Measurements from ENCODE around the gene LTBP4. TPM values are rescaled to one million over a fixed set of nuclear protein-coding genes. Genes with fewer than 3 reads are reported as not detected.
A peak's percentile ranks its signal among the peaks of the same experiment; 100 is the strongest.
"Not testable (repeated sequence)": the region's sequence is repeated elsewhere in the genome, so short reads cannot be mapped to it uniquely, and the experiment has no call there.

LTBP4 gene
- total RNA-seq, 1 donor from 2014 or later, result 75.1 TPM

- ATAC-seq (ENCODE audit: low read depth) (no peak), DNase-seq (no peak)
- peaks cover 13% of the 10 kb centered on the region for H3K4me1 Mint-ChIP-seq
- no peak overlapping the region for H3K27ac Mint-ChIP-seq
- intact Hi-C loops (cut with micrococcal nuclease), result no loop called here
- POLR2A ChIA-PET, result no interaction called here
- TF ChIP-seq CTCF (IDR thresholded peaks at IDR 0.05), result no peak
- no peaks in the 10 kb centered on the region for H3K9me3 Mint-ChIP-seq
- H3K4me3 Mint-ChIP-seq, result no peak overlapping the region
- no peaks in the 10 kb centered on the region for H3K36me3 Mint-ChIP-seq (ENCODE audit: low read depth)
- CTCF ChIA-PET, result interaction anchor here (1.2 kb wide), 1 partner anchor 7 kb away, joined by 3 read pairs; no protein-coding TSS in a partner anchor
- peaks cover 9% of the 10 kb centered on the region for H3K27me3 Mint-ChIP-seq
These were observed 41.0 kb downstream of the LTBP4 start for GRCh38 chr19:40642051-40642706.

GRCh38 chr19:40642757-40643305 lies 41.7 kb downstream of the LTBP4 start:
- POLR2A ChIA-PET, result interaction anchor here (0.6 to 0.7 kb wide), 2 partner anchors 477 to 708 kb away, joined by 3 to 4 read pairs; no protein-coding TSS in a partner anchor
- H3K4me1 Mint-ChIP-seq, result peaks cover 13% of the 10 kb centered on the region

DNA sequence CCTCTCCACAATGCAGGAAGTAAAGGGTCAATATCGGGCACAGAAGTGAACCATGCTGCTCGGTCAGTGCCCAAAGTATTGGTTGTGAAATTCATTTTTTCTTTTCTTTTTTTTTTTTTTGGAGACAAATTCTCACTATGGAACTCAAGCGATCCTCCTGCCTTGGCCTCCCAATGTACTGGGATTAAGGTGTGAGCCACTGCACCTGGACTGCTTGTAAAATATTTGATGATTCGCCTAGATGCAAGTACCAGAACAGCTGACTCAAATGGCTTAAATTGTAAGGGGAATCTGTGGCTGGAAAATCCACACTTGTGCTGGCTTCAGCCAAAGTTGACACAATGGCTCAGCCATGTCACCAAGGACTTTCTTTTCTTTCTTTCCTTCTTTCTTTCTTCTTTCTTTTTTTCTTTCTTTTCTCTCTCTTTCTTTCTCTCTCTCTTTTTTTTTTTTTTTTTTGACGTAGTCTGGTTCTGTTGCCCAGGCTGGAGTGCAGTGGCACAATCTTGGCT lies 45.6 kb downstream of the LTBP4 start:
- Mint-ChIP-seq H3K9me3 (no peaks in the 10 kb centered on the region), H3K27ac (no peak overlapping the region), H3K4me1 (peaks cover 2% of the 10 kb centered on the region), H3K36me3 (ENCODE audit: low read depth) (no peaks in the 10 kb centered on the region), H3K4me3 (no peak overlapping the region), H3K27me3 (peaks cover 6% of the 10 kb centered on the region)
- intact Hi-C loops (cut with micrococcal nuclease), result no loop called here
- ATAC-seq (ENCODE audit: low read depth) (no peak), DNase-seq (no peak)
- ChIA-PET CTCF (interaction anchor here (1.7 kb wide), 1 partner anchor 12 kb away, joined by 11 read pairs; no protein-coding TSS in a partner anchor), POLR2A (interaction anchor here (0.6 kb wide), 1 partner anchor 245 kb away, joined by 3 read pairs; no protein-coding TSS in a partner anchor)
- no peak for TF ChIP-seq CTCF (IDR thresholded peaks at IDR 0.05)

More at GRCh38 chr19:40642757-40643305, 41.7 kb downstream of the LTBP4 start:
- TF ChIP-seq CTCF (IDR thresholded peaks at IDR 0.05), result no peak
- Mint-ChIP-seq H3K4me3 (no peak overlapping the region), H3K27me3 (peaks cover 9% of the 10 kb centered on the region), H3K9me3 (no peaks in the 10 kb centered on the region), H3K27ac (no peak overlapping the region), H3K36me3 (ENCODE audit: low read depth) (no peaks in the 10 kb centered on the region)
- intact Hi-C loops (cut with micrococcal nuclease), result no loop called here
- DNase-seq (no peak), ATAC-seq (ENCODE audit: low read depth) (no peak)
- CTCF ChIA-PET, result interaction anchor here (1.2 kb wide), 1 partner anchor 8 kb away, joined by 3 read pairs; no protein-coding TSS in a partner anchor

- H3K4me1 Mint-ChIP-seq; POLR2A ChIA-PET; H3K27me3 Mint-ChIP-seq; intact Hi-C loops (cut with micrococcal nuclease); H3K27ac Mint-ChIP-seq; H3K4me3 Mint-ChIP-seq; ATAC-seq (ENCODE audit: low read depth); H3K36me3 Mint-ChIP-seq (ENCODE audit: low read depth); DNase-seq; H3K9me3 Mint-ChIP-seq; CTCF ChIA-PET: not testable (repeated sequence)
These were observed 48.9 kb downstream of the LTBP4 start for GRCh38 chr19:40649903-40650675.

DNA sequence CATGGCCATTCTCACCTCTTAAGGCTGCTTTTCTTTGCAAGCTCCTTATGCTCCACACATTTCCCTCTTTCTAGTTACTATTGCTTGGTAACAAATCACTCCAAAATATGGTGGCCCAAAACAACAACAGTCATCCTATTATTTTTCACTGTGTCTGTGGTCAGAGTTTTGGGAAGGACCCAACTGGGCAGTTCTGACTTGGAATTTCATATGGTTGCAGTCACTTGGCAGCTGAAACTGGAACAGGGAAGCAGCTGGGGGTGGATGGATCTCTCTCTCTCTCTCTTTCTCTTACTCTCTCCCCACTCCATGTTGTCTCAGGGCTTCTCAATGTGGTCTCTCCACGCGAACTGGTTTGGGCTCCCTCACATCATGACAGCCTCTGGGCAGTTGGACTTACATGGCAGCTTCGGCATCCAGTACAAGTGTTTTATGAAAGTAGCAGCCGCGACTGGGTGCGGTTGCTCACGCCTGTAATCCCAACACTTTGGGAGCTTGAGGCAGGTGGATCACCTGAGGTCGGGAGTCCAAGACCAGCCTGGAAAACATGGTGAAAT lies 49.7 kb downstream of the LTBP4 start:
- POLR2A ChIA-PET, result no interaction called here
- CTCF ChIA-PET, result interaction anchor here (1.2 kb wide), 1 partner anchor 47 kb away, joined by 3 read pairs; no protein-coding TSS in a partner anchor
- DNase-seq (no peak), ATAC-seq (ENCODE audit: low read depth) (no peak)
- H3K27me3 Mint-ChIP-seq, result peaks cover 4% of the 10 kb centered on the region
- intact Hi-C loops (cut with micrococcal nuclease), result no loop called here
- no peaks in the 10 kb centered on the region for H3K36me3 Mint-ChIP-seq (ENCODE audit: low read depth)
- TF ChIP-seq CTCF (IDR thresholded peaks at IDR 0.05), result no peak
- H3K9me3 Mint-ChIP-seq, result no peaks in the 10 kb centered on the region
- H3K4me1 Mint-ChIP-seq, result peaks cover 2% of the 10 kb centered on the region
- H3K4me3 Mint-ChIP-seq, result no peak overlapping the region
- no peak overlapping the region for H3K27ac Mint-ChIP-seq

DNA sequence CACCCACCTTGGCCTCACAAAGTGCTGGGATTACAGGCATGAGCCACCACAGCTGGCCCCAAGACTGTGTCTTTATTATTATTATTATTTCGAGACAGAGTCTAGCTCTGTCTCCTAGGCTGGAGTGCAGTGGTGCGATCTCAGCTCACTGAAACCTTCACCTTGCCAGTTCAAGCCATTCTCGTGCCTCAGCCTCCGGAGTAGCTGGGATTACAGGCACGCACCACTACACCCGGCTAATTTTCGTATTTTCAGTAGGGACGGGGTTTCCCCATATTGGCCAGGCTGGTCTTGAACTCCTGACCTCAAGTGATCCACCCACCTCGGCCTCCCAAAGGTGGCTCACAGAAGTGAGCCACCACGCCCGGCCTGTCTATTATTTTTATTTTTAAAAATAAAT lies 51.1 kb downstream of the LTBP4 start:
- H3K4me3 Mint-ChIP-seq; H3K9me3 Mint-ChIP-seq; POLR2A ChIA-PET; H3K4me1 Mint-ChIP-seq; H3K27me3 Mint-ChIP-seq; H3K36me3 Mint-ChIP-seq (ENCODE audit: low read depth); intact Hi-C loops (cut with micrococcal nuclease); DNase-seq; H3K27ac Mint-ChIP-seq: not testable (repeated sequence)
- ATAC-seq (ENCODE audit: low read depth), result peak; percentile 18
- CTCF ChIA-PET, result interaction anchor here (1.2 kb wide), 1 partner anchor 18 kb away, joined by 3 read pairs; no protein-coding TSS in a partner anchor

GRCh38 chr19:40655684-40656083 lies 54.5 kb downstream of the LTBP4 start:
- H3K9me3 Mint-ChIP-seq; H3K4me3 Mint-ChIP-seq; H3K27ac Mint-ChIP-seq; H3K4me1 Mint-ChIP-seq; H3K27me3 Mint-ChIP-seq; ATAC-seq (ENCODE audit: low read depth); DNase-seq; intact Hi-C loops (cut with micrococcal nuclease); H3K36me3 Mint-ChIP-seq (ENCODE audit: low read depth): not testable (repeated sequence)
- ChIA-PET CTCF (interaction anchor here (0.7 kb wide), 1 partner anchor 165 kb away, joined by 4 read pairs; no protein-coding TSS in a partner anchor), POLR2A (interaction anchor here (0.6 kb wide), 1 partner anchor 99 kb away, joined by 5 read pairs; no protein-coding TSS in a partner anchor)

All from activated B cell treated with CpG ODN at 0.5 μM for 24 hours (primary cell).